ENCODE measurements around the gene SUGCT.

SUGCT gene

DNA sequence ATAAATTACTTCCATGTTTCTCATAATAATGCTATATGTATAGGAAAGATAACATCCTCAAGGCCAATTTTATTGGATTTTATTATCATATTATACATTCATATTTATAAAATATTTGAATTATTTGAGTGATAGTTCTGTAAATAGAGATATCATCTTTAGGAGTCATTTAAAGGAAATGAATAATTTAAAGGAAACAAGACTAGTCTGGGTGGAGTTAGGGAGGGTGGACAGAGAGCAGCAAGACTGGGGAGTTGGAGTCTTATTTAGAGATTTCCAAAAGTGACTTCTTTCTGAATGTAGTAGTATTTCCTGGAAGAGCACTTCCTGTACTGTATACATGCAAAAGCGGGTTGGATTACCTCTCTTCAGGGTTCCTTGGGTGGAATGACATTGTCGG is 342.3 kb downstream of the SUGCT start (continued):
- TF ChIP-seq, protein P1, sequence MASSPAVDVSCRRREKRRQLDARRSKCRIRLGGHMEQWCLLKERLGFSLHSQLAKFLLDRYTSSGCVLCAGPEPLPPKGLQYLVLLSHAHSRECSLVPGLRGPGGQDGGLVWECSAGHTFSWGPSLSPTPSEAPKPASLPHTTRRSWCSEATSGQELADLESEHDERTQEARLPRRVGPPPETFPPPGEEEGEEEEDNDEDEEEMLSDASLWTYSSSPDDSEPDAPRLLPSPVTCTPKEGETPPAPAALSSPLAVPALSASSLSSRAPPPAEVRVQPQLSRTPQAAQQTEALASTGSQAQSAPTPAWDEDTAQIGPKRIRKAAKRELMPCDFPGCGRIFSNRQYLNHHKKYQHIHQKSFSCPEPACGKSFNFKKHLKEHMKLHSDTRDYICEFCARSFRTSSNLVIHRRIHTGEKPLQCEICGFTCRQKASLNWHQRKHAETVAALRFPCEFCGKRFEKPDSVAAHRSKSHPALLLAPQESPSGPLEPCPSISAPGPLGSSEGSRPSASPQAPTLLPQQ (tag by site-specific recombination; IDR thresholded peaks at IDR 0.05): no peak
- TF ChIP-seq REPIN1 (tag by site-specific recombination; IDR thresholded peaks at IDR 0.05; ENCODE audit: low read depth) (no peak), MYNN (tag by site-specific recombination; IDR thresholded peaks at IDR 0.05; ENCODE audit: borderline replicate concordance) (no peak)

- H3K27ac ChIP-seq (ENCODE audit: extremely low read depth, low read depth, low read length): no peak overlapping the region
- H3K9me3 ChIP-seq (ENCODE audit: control insufficient read depth, insufficient read depth, low read depth, low read length): no peaks in the 10 kb centered on the region
- H3K36me3 ChIP-seq (ENCODE audit: control insufficient read depth in 2 of 2, insufficient read depth in 1 of 2, low read length in 2 of 2): no peaks in the 10 kb centered on the region
- TF ChIP-seq ZNF354C (tag by site-specific recombination; IDR thresholded peaks at IDR 0.05; ENCODE audit: borderline replicate concordance, low read depth) (no peak), ZNF426 (tag by site-specific recombination; IDR thresholded peaks at IDR 0.05) (no peak), ZNF404 (tag by site-specific recombination; IDR thresholded peaks at IDR 0.05) (no peak), YY1 (tag by site-specific recombination; IDR thresholded peaks at IDR 0.05) (no peak), ZBTB48 (tag by site-specific recombination; IDR thresholded peaks at IDR 0.05) (no peak), ZNF324 (tag by site-specific recombination; IDR thresholded peaks at IDR 0.05) (no peak)
- TF ChIP-seq, protein P2, sequence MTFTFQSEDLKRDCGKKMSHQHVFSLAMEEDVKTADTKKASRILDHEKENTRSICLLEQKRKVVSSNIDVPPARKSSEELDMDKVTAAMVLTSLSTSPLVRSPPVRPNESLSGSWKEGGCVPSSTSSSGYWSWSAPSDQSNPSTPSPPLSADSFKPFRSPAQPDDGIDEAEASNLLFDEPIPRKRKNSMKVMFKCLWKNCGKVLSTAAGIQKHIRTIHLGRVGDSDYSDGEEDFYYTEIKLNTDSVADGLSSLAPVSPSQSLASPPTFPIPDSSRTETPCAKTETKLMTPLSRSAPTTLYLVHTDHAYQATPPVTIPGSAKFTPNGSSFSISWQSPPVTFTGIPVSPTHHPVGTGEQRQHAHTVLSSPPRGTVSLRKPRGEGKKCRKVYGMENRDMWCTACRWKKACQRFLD (tag by site-specific recombination; IDR thresholded peaks at IDR 0.05): no peak
- TF ChIP-seq, protein P3, sequence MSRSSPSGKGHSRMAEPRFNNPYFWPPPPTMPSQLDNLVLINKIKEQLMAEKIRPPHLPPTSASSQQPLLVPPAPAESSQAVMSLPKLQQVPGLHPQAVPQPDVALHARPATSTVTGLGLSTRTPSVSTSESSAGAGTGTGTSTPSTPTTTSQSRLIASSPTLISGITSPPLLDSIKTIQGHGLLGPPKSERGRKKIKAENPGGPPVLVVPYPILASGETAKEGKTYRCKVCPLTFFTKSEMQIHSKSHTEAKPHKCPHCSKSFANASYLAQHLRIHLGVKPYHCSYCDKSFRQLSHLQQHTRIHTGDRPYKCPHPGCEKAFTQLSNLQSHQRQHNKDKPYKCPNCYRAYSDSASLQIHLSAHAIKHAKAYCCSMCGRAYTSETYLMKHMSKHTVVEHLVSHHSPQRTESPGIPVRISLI (tag by site-specific recombination; IDR thresholded peaks at IDR 0.05): no peak
- no peaks in the 10 kb centered on the region for H3K4me1 ChIP-seq (ENCODE audit: control insufficient read depth, insufficient read depth, low read length)
- POLR2A ChIA-PET: no interaction called here
- CTCF ChIA-PET: interaction anchor here (0.6 to 2.2 kb wide), 6 partner anchors 8 to 520 kb away, joined by 3 to 9 read pairs (median 4); no protein-coding TSS in a partner anchor
- H3K4me3 ChIP-seq (ENCODE audit: low read depth, low read length): no peak overlapping the region
Measured at GRCh38 chr7:40482845-40483244, 348.0 kb downstream of the SUGCT start.

DNA sequence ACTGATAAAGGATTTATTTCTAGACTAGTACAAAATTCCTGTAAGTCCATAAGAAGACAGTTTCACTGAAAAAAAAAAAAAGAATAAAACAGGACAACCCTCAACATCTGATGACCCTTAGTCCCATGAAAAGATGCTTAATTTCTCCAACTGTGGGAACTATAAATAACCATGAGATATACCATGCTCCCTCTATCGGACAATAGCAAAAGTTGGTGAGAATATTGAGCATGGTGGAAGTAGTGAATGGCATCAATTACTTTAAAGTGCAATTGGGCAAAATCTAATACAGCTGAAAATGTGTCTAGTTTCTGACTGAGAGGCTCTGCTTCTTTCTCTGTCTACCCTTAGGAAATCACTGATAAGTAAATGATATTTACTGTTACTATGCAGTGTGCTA is 348.8 kb downstream of the SUGCT start:
- Histone ChIP-seq H3K27ac (ENCODE audit: extremely low read depth, low read depth, low read length) (no peak overlapping the region), H3K9me3 (ENCODE audit: control insufficient read depth, insufficient read depth, low read depth, low read length) (no peaks in the 10 kb centered on the region), H3K36me3 (ENCODE audit: control insufficient read depth in 2 of 2, insufficient read depth in 1 of 2, low read length in 2 of 2) (no peaks in the 10 kb centered on the region), H3K4me3 (ENCODE audit: low read depth, low read length) (no peak overlapping the region), H3K4me1 (ENCODE audit: control insufficient read depth, insufficient read depth, low read length) (no peaks in the 10 kb centered on the region)
- TF ChIP-seq ZXDB (tag by site-specific recombination; IDR thresholded peaks at IDR 0.05): no peak
- no peak for TF ChIP-seq WT1 (tag by site-specific recombination; IDR thresholded peaks at IDR 0.05)
- TF ChIP-seq MYNN (tag by site-specific recombination; IDR thresholded peaks at IDR 0.05; ENCODE audit: borderline replicate concordance): no peak
- no peak for TF ChIP-seq ZNF791 (tag by site-specific recombination; IDR thresholded peaks at IDR 0.05)
- TF ChIP-seq KLF8 (tag by site-specific recombination; IDR thresholded peaks at IDR 0.05): no peak
- TF ChIP-seq ZNF341 (tag by site-specific recombination; IDR thresholded peaks at IDR 0.05; ENCODE audit: low read depth): no peak
- no peak for TF ChIP-seq GLI2 (tag by site-specific recombination; IDR thresholded peaks at IDR 0.05; ENCODE audit: borderline replicate concordance, low read depth)
- no peak for TF ChIP-seq ZNF529 (tag by site-specific recombination; IDR thresholded peaks at IDR 0.05; ENCODE audit: insufficient replicate concordance)
- TF ChIP-seq, protein P4, sequence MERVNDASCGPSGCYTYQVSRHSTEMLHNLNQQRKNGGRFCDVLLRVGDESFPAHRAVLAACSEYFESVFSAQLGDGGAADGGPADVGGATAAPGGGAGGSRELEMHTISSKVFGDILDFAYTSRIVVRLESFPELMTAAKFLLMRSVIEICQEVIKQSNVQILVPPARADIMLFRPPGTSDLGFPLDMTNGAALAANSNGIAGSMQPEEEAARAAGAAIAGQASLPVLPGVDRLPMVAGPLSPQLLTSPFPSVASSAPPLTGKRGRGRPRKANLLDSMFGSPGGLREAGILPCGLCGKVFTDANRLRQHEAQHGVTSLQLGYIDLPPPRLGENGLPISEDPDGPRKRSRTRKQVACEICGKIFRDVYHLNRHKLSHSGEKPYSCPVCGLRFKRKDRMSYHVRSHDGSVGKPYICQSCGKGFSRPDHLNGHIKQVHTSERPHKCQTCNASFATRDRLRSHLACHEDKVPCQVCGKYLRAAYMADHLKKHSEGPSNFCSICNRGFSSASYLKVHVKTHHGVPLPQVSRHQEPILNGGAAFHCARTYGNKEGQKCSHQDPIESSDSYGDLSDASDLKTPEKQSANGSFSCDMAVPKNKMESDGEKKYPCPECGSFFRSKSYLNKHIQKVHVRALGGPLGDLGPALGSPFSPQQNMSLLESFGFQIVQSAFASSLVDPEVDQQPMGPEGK (tag by site-specific recombination; IDR thresholded peaks at IDR 0.05): no peak
- no peak for TF ChIP-seq ZNF398 (tag by site-specific recombination; IDR thresholded peaks at IDR 0.05)
- TF ChIP-seq IKZF3 (tag by site-specific recombination; IDR thresholded peaks at IDR 0.05): no peak
- TF ChIP-seq, protein P5, sequence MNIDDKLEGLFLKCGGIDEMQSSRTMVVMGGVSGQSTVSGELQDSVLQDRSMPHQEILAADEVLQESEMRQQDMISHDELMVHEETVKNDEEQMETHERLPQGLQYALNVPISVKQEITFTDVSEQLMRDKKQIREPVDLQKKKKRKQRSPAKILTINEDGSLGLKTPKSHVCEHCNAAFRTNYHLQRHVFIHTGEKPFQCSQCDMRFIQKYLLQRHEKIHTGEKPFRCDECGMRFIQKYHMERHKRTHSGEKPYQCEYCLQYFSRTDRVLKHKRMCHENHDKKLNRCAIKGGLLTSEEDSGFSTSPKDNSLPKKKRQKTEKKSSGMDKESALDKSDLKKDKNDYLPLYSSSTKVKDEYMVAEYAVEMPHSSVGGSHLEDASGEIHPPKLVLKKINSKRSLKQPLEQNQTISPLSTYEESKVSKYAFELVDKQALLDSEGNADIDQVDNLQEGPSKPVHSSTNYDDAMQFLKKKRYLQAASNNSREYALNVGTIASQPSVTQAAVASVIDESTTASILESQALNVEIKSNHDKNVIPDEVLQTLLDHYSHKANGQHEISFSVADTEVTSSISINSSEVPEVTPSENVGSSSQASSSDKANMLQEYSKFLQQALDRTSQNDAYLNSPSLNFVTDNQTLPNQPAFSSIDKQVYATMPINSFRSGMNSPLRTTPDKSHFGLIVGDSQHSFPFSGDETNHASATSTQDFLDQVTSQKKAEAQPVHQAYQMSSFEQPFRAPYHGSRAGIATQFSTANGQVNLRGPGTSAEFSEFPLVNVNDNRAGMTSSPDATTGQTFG (tag by site-specific recombination; IDR thresholded peaks at IDR 0.05; ENCODE audit: borderline replicate concordance): no peak
- CTCF ChIA-PET: interaction anchor here (0.6 to 2.2 kb wide), 7 partner anchors 9 to 519 kb away, joined by 3 to 9 read pairs (median 3); no protein-coding TSS in a partner anchor
- POLR2A ChIA-PET: no interaction called here

Data from HEK293 (cell line).